Coronary artery (tissue), 2 donors: ENCODE measurements around the gene NDUFA13.
A peak's percentile ranks its signal among the peaks of the same experiment; 100 is the strongest.

Experiments
- DNase-seq: peaks from one replicate; pipeline ENCODE4 v3.0.0-alpha.2; 2017; ENCODE audit warnings: low spot score
- H3K27ac ChIP-seq, 2 donors: fragments of 200-600 bp; sonication (generic); one replicate each; pipeline ENCODE4 v1.5.1; 2016 to 2019
- H3K4me3 ChIP-seq: fragments of 200-600 bp; sonication (generic); 2 replicates; pipeline ENCODE4 v1.5.1; 2016; ENCODE audit warnings: mild to moderate bottlenecking, moderate library complexity
- CTCF ChIP-seq: fragments of 200-600 bp; sonication (generic); IDR thresholded peaks from one replicate; pipeline ENCODE4 v1.5.1; 2019; ENCODE audit warnings: antibody characterized with exemption

NDUFA13 gene

DNA sequence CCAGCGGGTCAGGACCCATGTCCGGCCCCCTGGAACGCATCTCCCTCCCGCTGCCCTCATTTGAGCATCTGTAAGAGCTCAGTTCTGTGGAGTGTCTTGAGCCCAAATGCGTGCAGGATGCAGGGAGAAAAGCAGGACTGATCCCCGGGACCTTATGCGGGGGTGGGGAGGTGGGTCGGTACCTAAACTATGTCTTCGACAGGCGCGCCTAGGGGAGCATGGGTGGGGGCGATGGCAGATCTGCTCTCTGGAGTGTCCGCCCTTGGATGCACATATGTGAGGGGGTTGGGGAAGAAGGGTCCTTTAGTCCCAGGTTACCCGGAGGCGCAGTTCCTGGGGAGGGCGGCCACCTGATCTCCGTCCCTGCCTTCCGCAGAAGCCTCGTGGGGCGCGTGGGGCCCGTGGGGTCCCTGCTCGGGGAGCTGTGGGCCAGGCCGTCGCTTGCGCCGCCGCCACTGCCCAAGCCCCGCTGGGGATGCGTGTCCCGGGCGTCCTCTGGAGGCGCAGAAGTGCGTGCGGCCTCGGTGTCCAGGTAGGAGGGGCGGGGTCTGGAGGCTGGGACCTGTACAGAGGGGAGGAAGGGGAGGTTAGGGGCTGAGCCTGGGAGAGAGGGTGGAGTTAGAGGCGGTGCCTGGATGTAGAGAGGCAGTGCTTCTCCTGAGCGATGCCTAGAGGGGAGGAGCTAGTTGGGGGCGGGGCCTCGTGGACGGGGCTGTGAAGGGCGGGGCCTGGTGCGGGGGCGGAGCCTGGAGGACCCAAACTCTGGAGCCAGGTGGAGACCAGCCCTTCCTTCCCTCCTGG is 24.9 kb downstream of the NDUFA13 start:
- TF ChIP-seq CTCF, result no peak
- H3K27ac ChIP-seq, result no peak overlapping the region
- no peak for DNase-seq
- H3K4me3 ChIP-seq, result peak overlapping the region; percentile 57

- H3K4me3 ChIP-seq, result peak overlapping the region; percentile 57
- no peak for TF ChIP-seq CTCF
- no peak for DNase-seq
- no peak overlapping the region for H3K27ac ChIP-seq
Measured at GRCh38 chr19:19541616-19542015, 25.6 kb downstream of the NDUFA13 start.

DNA sequence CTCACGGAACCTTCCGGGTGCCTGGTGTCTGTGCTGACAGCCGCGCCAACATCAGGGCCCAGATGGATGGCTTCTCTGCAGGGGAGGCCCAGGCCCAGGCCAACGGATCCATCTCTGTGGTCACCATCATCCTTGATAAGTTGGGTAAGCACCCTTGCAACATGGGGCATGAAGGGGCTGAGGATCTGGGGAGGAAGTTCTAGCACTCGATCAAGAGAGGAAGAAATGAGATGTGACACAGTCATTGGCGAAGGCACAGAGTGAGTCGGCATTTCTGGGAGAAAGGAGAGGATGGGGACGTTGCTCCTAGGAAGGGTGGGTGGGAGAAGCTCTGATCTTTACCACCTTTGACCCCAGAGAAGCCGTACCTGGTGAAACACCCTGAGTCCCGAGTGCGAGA is 26.5 kb downstream of the NDUFA13 start:
- Histone ChIP-seq H3K27ac (no peak overlapping the region), H3K4me3 (no peak overlapping the region)
- no peak for DNase-seq
- no peak for TF ChIP-seq CTCF

DNA sequence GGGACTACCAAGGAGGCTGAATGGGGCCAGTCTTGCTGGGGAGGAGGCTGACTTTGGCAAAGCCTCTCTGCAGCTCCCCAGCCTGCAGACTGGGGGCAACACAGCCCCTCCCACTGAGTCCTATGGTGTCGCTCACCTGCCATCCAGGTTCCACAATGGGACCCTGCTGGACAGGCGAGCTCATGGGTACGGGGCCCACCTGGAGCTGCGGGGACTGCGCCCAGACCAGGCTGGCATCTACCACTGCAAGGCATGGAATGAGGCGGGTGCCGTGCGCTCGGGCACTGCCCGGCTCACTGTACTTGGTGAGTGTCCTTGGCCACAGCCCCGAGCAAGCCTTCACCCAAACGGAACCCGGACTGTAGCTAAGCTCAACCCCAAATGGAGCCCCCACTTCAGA is 27.1 kb downstream of the NDUFA13 start:
- no peak overlapping the region for H3K27ac ChIP-seq

GRCh38 chr19:19543640-19544039 is 27.6 kb downstream of the NDUFA13 start:
- Histone ChIP-seq H3K4me3 (no peak overlapping the region), H3K27ac (no peak overlapping the region)
- no peak for DNase-seq
- TF ChIP-seq CTCF, result no peak

More for the DNA sequence above, 27.1 kb downstream of the NDUFA13 start:
- no peak for TF ChIP-seq CTCF
- H3K4me3 ChIP-seq, result no peak overlapping the region
- no peak for DNase-seq

- DNase-seq, result no peak
- Histone ChIP-seq H3K4me3 (no peak overlapping the region), H3K27ac (no peak overlapping the region)
- no peak for TF ChIP-seq CTCF
Measured at GRCh38 chr19:19544257-19544953, 28.4 kb downstream of the NDUFA13 start.
